ENCODE measurements around the gene ARID1A. TPM values are rescaled to one million over a fixed set of nuclear protein-coding genes. Genes with fewer than 3 reads are reported as not detected.

ARID1A gene
- total and polyA plus RNA-seq, 2 of the 8 experiments (the other 6 are each of a cell fraction or from before 2014, with no cell fraction given): 52.1 to 103 TPM

- Histone ChIP-seq H2BK5ac (ENCODE audit: low read depth, low read length) (no peak overlapping the region), H3K9ac (replicated peaks in 1 of 4; ENCODE audit: extremely low read depth in 1 of 4, low read depth in 3 of 4, low read length in 3 of 4) (no peak overlapping the region), H3K36me3 (ENCODE audit: control insufficient read depth in 2 of 4, insufficient read depth in 4 of 4, low read length in 3 of 4) (peaks cover 0 to 8% (median 6%) of the 10 kb centered on the region in 4 experiments; a peak in 6 of 8 replicates), H3K79me1 (ENCODE audit: low read depth, low read length) (no peaks in the 10 kb centered on the region), H3K4ac (replicated peaks; ENCODE audit: insufficient read length, low read depth, low read length) (no peak overlapping the region), H2AK5ac (ENCODE audit: low read depth, low read length) (no peak overlapping the region), H3K27ac (ENCODE audit: low read depth, low read length) (no peak overlapping the region), H3K4me2 (ENCODE audit: insufficient read depth in 1 of 2, low read depth in 2 of 2, low read length in 2 of 2) (no peak overlapping the region), H3K18ac (ENCODE audit: extremely low read depth, low read length) (no peak overlapping the region), H2BK120ac (replicated peaks; ENCODE audit: low read depth, low read length) (no peak overlapping the region), H3K9me3 (ENCODE audit: insufficient read depth in 2 of 2, low read depth in 1 of 2, low read length in 1 of 2) (no peaks in the 10 kb centered on the region), H3K4me1 (replicated peaks in 1 of 4; ENCODE audit: control insufficient read depth in 3 of 4, insufficient read depth in 4 of 4, low read length in 3 of 4) (peaks cover 3 to 14% (median 10%) of the 10 kb centered on the region in 4 experiments; a peak in 6 of 7 replicates), H3K27me3 (replicated peaks in 1 of 4; ENCODE audit: control insufficient read depth in 3 of 4, extremely low read depth in 1 of 4, insufficient read depth in 3 of 4, low read length in 3 of 4) (no peaks in the 10 kb centered on the region), H2BK20ac (ENCODE audit: low read length) (no peak overlapping the region), H2AFZ (ENCODE audit: low read length) (no peak overlapping the region), H4K5ac (ENCODE audit: insufficient read length, low read depth, low read length) (no peak overlapping the region), H3K14ac (ENCODE audit: insufficient read length) (no peak overlapping the region), H3K79me2 (ENCODE audit: control insufficient read depth in 1 of 2, insufficient read depth in 2 of 2, low read length in 2 of 2) (no peaks in the 10 kb centered on the region), H3K23me2 (ENCODE audit: low read depth, low read length) (peaks cover 14% of the 10 kb centered on the region), H3K23ac (ENCODE audit: insufficient read length) (no peak overlapping the region), H2BK12ac (ENCODE audit: low read depth, low read length) (no peak overlapping the region), H2BK15ac (ENCODE audit: low read length) (no peak overlapping the region), H4K91ac (replicated peaks; ENCODE audit: insufficient read length, low read length) (no peak overlapping the region), H4K20me1 (replicated peaks in 1 of 2; ENCODE audit: control insufficient read depth in 1 of 2, insufficient read depth in 2 of 2, low read length in 2 of 2) (peaks cover 0 to 2% of the 10 kb centered on the region in 2 experiments), H3K56ac (replicated peaks; ENCODE audit: insufficient read length, low read depth, low read length) (no peak overlapping the region), H4K8ac (ENCODE audit: extremely low read depth, insufficient read depth, low read length) (no peak overlapping the region), H3K4me3 (ENCODE audit: extremely low read depth in 1 of 4, insufficient read depth in 2 of 4, low read depth in 3 of 4, low read length in 4 of 4) (no peak overlapping the region)
- WGBS, 2 experiments (ENCODE audit: extremely low coverage in 1 of 2, insufficient coverage in 1 of 2, insufficient read length in 1 of 2, insufficient replicate concordance in 2 of 2, low coverage in 1 of 2, low lambda C conversion rate in 2 of 2, missing lambda C conversion rate in 1 of 2): 87% methylated on average over 6 of the region's 6 CpGs; no CpG with 5 or more reads in 1 of the 2 experiments
- ChIA-PET CTCF (ENCODE audit: partially characterized antibody) (interaction anchor here (0.7 to 6.9 kb wide), 14 partner anchors 9 to 189 kb away, joined by 3 to 121 read pairs (median 14); no protein-coding TSS in a partner anchor), POLR2A (ENCODE audit: partially characterized antibody) (interaction anchor here (1.0 kb wide), 1 partner anchor 9 kb away, joined by 3 read pairs; no protein-coding TSS in a partner anchor)
- DNase-seq (ENCODE audit: low read depth in 1 of 2, low spot score in 2 of 2) (no peak), FAIRE-seq (no peak)
- TF ChIP-seq ZNF274 (IDR thresholded peaks at IDR 0.05; ENCODE audit: borderline replicate concordance, extremely low read depth, low read length) (no peak), E2F6 (IDR thresholded peaks at IDR 0.05) (no peak), BACH1 (IDR thresholded peaks at IDR 0.05; ENCODE audit: low read length) (no peak)
These were observed 95.3 kb downstream of the ARID1A start for GRCh38 chr1:26791148-26791547.

Measured in H1 (cell line).